ENCODE measurements around the gene PTPRD.

Gene PTPRD

DNA sequence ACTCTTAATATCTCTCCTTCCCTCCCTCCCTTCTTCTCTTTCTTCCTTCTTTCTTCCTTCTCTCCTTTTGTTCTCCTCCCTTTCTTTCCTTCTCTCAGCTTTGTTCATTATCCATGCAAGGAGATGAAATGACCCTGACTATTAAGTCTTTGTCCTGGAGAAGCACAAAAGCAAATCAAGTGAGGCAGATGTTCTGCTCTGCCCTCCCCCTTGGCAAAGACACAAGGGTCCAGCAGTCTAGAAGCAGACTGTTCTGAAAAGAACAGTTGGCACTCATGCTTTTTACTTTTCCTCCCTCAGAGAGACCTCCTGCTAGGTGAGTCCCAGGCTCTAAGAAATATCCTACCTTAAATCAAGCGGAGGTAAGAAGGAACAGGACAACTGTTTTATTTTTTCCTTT, 1745.7 kb downstream of the PTPRD start:
- DNase-seq (ENCODE audit: low read depth, low spot score), result no peak
- H3K27ac ChIP-seq, result no peak overlapping the region

DNA sequence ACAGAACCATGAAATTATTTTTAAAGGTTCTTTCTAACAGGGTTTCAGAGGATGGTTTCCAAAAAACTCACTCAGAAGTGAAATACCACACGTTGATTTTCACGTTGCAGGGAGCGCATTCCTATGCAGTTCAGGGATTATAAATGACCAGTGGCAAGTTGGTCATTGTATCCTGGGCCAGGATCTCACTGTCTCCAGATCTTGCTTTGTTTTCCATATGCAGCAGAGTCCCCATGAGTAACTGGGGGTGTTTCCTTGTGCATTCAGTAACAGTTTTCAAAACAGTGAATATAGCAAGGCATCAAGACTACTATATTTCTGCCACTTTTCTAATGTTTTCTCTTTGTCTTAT, 1748.3 kb downstream of the PTPRD start:
- DNase-seq (ENCODE audit: low read depth, low spot score), result no peak
- H3K27ac ChIP-seq, result peak overlapping the region; percentile 52

DNA sequence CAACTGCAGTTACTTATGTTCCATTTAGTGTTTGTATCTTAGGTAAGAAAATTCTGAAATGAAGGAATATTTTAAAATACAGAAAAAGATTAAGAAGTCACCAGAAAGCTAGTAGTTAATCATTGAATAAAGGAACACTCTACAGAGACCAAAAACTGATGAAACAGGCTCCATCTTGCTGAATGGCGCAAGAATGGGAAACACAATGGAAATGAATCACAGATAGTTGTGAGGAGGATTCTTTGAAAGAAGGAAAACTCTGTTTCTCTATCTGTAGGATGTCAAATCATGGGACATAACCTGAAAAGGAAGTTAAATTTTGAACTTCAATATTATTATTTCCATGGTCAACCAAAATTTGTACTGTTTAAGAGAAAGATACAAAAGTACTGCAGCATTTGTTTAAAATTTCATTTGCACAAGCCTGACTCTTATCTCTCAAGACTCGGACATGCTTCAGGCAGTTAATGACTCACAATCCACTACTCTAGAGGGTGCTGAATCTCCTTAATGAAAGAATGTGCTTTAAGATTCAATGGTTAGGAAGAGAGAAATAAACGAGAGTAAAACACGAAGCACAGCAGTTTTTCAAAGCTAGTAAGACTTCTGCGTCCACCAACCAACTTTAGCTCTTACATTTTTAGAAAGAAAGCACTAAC, 1748.8 kb downstream of the PTPRD start:
- peak overlapping the region; percentile 52 for H3K27ac ChIP-seq
- no peak for DNase-seq (ENCODE audit: low read depth, low spot score)

- no peak for DNase-seq (ENCODE audit: low read depth, low spot score)
- peak overlapping the region; percentile 52 for H3K27ac ChIP-seq
Measured at GRCh38 chr9:8863069-8863468, 1749.7 kb downstream of the PTPRD start.

DNA sequence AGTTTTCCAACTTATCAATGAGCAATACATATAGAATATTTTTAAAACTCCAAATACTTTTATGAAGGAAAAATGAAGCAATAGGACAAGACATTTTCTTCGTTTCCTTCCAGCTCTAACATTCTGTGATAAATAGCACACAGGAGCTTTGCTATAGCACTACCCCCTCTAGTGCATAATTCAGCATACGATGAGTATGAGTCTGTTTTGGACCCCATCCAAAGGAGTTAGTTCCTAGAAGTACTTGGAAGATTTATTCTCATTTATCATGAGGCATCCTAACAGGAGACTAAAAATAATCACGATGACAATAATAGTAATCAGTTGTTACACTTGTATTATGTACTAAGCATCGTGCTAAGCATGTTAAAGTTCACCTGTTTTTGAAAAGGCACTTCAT, 1751.9 kb downstream of the PTPRD start:
- no peak for DNase-seq (ENCODE audit: low read depth, low spot score)
- no peak overlapping the region for H3K27ac ChIP-seq

GRCh38 chr9:8860086-8860485, 1752.7 kb downstream of the PTPRD start:
- no peak overlapping the region for H3K27ac ChIP-seq

GRCh38 chr9:8859416-8859815, 1753.4 kb downstream of the PTPRD start:
- DNase-seq (ENCODE audit: low read depth, low spot score), result no peak
- no peak overlapping the region for H3K27ac ChIP-seq

More at GRCh38 chr9:8860086-8860485, 1752.7 kb downstream of the PTPRD start:
- DNase-seq (ENCODE audit: low read depth, low spot score), result no peak

DNA sequence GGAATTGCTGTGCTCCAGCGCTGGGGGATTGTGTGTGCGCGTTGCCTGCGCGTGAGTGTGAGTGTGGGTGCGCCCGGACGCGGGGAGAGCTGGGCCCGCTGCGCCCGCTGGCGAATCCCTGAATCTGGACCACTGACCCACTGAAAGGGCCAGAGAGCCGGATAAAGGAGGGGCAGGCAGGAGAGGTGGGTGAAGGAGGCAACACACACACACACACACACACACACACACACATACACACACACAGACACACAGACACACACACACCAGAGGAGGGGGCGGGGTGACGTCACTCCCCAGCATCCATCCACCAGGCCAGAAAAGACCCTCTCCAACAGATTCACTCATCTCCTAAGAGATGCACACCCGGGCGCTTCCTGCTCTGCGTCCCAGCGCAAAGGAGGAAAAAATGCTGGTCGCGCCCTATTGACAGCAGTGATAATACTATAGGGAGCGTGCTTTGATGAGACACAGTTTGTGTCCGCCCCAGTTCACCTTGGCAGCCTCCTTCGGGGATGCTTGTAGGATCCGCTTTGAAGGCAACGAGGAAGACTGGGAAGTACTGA, 1754.1 kb downstream of the PTPRD start:
- H3K27ac ChIP-seq, result no peak overlapping the region
- no peak for DNase-seq (ENCODE audit: low read depth, low spot score)

DNA sequence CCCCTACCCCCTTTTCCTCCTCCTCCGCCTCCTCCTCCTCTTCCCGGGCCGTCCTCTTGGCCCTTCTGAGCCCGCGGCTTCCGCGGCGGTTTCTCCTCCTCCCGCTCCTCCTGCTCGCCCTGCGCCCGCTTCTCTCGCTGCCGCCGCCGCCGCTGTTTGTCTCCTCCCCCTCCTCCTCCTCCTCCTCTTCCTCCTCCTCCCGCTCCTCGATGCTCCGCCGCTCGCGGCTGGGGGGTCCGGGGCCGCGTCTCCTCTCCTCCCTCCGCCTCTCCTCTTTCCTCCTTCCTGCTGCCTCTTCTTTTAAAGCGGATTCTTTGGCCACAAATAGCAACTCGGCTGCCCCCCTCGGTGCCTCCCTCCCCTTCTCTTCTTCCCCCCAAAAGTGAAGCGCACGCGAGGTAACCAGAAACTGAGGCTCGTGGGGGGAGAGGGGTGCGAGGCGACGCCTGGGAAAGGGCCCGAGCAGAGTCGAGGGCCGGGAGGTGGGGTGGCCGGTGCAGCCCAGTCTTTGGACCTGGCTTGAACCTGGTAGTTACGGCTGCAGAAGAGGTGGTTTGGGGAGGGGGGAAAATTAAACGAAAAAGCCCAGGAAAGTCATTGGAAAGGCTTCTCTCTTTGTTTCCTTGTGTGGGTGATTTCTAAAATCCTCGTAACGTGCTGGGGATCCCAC, 1754.7 kb downstream of the PTPRD start:
- no peak for DNase-seq (ENCODE audit: low read depth, low spot score)
- H3K27ac ChIP-seq, result no peak overlapping the region

DNA sequence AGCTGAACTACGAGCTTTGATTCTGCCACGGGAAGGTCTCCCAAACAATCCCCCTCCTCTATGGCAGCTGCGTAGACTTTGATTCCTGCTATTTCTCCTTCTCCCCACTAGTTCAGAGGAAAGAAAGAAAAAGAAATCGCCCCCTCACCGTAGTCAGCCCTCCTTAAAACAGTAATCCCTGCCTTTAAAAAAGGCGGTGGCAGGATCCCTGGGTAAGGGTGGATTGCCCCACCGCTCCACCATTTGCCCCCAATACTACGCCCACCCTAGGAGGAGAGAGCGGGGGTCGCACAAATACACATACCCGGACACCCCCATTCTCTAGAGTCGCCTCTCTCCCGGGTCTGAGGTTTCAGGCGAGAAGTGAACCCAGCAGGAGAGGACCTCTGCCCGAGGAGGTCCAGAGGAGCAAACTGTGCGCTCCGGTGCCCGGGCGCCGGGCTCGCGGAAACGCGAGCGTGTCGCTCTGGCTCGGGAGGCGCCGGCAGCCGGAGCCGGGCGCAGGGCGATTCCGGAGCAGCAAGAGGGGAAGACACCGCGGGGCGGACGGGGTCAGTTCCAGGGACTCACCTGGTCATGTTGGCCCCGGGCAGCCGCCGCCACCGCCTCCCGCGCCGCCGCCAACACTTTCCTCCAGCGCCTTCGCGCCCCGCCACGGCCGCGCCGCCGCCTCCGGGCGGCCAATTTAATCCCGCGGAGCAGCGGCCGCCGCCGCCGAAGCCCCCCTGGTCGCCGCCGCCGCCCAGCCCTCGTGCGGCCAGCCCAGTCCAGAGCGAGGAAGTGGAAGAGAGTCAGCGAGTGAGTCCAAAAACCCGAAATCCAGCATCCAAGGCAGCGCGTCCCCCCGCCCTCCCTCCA, 1755.5 kb downstream of the PTPRD start:
- no peak for DNase-seq (ENCODE audit: low read depth, low spot score)
- no peak overlapping the region for H3K27ac ChIP-seq

DNA sequence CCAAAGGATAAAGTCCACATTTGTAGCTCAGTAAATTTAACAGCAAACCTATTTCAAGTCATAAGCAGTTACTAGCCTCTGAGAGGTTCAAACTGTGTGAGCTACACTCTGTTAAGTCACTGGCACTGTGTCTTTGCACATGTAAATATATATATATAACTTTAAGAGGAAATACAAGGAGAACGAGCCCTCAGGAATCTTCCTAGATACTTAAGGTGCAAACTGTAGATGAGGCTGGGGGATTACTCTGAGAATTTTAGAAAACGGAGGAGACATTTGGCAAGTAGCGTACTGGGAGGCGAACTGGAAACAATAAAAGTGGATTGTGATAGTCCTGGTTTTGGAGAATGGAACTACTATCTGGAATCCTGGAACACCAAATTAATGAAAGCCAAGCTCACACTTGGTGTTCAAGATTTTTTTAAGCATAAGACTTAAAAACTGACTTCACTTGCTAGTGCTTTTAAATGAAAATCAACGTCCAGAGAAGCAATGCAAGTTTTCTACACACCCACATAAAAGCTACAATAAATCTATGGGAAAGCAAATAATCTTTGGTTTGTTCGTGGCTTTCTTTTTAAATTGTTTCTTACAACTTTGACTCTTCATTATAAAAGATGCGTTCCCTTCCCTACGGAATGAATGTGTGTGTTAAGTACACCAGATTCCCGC, 1756.3 kb downstream of the PTPRD start:
- DNase-seq (ENCODE audit: low read depth, low spot score), result no peak
- H3K27ac ChIP-seq, result no peak overlapping the region

- DNase-seq (ENCODE audit: low read depth, low spot score), result no peak
- no peak overlapping the region for H3K27ac ChIP-seq
Measured at GRCh38 chr9:8855046-8855445, 1757.8 kb downstream of the PTPRD start.

DNA sequence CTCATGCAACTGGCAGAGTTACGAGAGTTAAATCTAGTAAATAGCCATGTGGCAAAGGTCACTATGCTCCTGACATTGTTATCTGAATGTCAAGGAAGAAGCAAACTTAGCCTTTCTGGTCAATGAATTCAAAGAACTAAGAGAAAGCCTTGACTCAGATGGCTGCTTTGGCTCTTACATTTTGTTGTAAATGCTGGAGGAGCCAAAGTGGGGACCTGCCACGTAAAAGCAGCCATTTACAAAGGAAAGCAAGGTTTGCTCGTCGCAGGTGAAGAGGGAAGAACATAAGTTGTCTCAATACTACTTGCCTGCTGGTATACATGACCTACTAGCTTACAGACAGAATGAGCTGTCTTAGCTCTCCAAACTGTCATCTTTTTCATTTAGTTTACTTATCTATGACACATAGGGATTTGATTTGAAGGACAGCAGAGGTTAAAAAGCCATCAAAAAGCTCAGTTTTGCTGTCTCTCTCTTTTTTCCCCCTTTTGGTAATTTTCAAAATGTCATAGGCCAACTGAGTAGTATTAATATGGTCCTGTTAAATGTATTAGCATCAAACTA, 1760.4 kb downstream of the PTPRD start:
- DNase-seq (ENCODE audit: low read depth, low spot score), result no peak
- no peak overlapping the region for H3K27ac ChIP-seq

DNA sequence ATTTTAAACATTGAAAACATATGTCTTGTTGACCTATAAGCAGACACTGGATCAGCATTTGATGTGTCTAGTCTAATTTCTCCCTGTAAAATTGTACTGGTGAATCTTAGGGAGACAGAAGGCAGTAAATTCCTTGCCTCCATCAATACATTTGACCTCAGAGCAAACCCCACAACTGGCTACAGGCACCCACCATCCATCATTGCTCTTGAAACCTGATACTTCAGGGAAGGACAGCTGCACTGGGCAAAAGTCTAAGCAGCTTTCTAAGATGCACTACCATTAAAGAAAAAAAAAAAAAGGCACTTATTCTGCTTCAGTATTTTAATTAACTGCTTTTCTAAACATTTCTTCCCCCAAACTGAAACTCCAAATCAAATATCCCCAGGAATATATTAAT, 1761.9 kb downstream of the PTPRD start:
- no peak for DNase-seq (ENCODE audit: low read depth, low spot score)
- no peak overlapping the region for H3K27ac ChIP-seq

DNA sequence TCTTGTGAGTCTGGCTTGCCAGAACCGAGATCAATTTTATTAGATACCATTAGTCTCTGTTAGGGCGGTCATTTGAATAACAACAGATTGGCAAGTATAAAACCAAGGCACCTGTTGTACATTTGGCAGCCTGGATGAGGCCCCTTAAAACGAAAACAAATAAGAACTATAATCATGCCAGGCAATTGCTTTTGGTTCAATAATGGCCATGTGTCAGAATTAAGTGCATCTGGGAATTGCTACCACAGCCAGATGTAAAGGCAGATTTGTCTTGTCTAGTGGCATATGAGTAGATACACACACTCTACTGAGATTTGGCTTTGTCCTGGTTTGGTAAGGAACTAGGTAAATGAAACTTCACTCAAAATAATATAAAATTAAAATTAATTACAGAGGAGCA, 1767.0 kb downstream of the PTPRD start:
- no peak for DNase-seq (ENCODE audit: low read depth, low spot score)
- no peak overlapping the region for H3K27ac ChIP-seq

DNA sequence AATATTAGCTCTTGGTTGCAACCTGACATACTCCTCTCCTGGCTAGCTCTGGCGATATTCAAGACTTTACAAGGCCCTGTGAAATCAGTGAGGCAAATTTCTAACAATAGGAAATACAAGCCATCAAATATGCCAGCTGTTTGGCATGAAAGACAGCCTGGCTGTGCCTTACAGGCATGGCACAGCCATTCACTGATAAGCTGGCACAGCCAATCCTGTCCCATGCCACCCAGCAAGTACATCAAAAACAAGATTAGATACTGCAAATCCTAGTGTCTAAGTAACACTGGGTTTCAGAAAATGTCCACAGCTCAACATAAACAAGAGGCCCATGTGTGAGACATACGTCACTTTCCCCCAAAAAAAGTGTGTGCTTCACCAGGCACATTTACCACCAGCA, 1767.4 kb downstream of the PTPRD start:
- no peak for DNase-seq (ENCODE audit: low read depth, low spot score)

DNA sequence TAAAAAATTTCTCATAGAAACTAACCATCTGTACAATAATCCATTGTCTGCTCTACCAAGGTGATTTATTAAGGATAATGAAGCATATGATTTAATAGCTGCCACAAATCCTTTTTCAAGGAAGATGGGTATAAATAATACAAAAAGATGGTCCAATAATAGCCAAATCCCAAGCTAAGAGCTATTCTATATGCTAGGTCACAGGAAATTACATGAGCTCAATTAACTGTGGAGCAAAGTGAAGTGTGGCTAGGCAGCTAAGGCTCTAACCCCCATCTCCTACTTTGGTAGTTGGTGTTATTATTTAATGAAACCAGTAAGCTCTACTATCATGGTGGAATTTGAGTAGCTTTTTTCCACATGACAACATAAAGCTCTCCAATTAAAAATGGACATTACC, 1768.3 kb downstream of the PTPRD start:
- no peak overlapping the region for H3K27ac ChIP-seq
- DNase-seq (ENCODE audit: low read depth, low spot score), result no peak

More for the DNA sequence above, 1767.4 kb downstream of the PTPRD start:
- H3K27ac ChIP-seq, result no peak overlapping the region

DNA sequence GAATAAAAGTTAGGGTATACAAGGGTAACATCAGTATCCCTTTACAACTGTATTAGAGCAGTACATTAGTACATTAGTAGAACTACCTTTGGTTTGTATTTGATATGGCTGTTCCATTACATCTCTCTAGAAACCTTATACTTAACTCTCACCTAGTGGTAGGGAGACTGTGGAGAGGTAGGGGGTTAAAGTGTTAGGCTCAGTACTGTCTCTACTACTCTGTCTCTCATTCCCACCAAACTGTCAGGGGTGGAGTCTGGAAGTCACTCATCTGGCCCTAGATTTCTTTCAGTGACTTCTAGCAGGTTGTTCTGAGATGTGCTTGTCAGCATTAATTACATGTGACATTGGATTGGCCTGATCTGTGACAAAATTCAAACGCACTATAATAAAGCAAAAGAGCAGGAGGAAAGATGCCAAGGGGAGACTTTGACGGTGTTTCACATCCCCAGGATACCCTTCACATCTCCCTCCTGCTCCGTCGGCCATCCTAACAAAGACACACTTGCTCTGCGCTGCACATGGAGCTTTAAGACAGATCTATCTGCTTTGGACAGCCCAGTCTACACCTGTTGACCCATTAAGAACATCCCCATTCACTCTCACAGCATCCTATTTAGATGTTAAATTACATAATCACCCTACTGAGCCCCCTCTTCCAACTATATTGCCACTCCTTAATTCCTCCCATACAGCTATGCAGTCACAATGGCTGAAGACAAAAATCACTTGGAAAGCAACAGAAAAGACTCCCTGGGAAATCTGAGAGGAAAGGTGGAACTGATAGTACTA, 1770.2 kb downstream of the PTPRD start:
- DNase-seq (ENCODE audit: low read depth, low spot score), result no peak
- H3K27ac ChIP-seq, result no peak overlapping the region

DNA sequence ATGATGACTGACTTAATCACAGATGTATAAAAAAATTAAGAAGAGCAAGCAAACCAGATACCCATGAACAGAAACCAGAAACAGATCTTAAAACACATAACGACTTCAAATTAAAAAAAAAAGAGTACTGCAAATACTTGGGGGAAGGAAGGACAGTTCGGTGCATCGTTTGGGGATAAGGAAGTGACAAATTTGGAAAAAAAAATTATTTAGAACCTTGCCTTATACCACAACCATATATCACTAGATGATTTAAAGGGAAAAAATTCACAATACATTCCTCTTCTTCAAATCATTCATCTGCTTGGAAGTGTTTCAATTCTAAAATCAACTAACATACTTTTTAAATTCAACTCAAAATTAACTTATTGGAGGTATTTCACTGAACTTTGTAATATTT, 1774.7 kb downstream of the PTPRD start:
- DNase-seq (ENCODE audit: low read depth, low spot score), result no peak

More for the DNA sequence above, 1774.7 kb downstream of the PTPRD start:
- H3K27ac ChIP-seq, result no peak overlapping the region
